Astrocyte of the hippocampus (primary cell): ENCODE data around the gene BIVM.
A peak's percentile ranks its signal among the peaks of the same experiment; 100 is the strongest.

Experiments
- DNase-seq: peaks from one replicate; pipeline ENCODE4 v3.0.0; 2011; ENCODE audit warnings: low read depth, low spot score

Gene BIVM

DNA sequence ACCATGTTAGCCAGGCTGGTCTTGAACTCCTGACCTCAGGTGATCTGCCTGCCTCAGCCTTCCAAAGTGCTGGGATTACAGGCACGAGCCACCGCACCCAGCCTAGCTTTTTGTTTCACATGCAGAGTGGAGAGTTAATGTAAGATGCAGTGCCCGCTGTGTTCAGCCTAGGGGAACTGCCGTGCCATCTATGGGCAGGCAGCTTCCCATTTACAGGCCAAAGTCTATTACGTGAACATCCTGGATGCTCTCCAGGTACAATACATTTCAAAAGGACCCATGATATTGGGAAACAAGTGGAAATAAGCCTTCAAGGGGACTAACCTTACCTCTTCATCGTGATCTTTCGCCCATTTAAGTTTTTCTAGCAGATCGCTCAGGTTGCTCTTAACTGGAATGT is 10.2 kb upstream of the BIVM start:
- DNase-seq, result no peak

- DNase-seq, result no peak
Observed at GRCh38 chr13:102792396-102792795, 6.5 kb upstream of the BIVM start.

DNA sequence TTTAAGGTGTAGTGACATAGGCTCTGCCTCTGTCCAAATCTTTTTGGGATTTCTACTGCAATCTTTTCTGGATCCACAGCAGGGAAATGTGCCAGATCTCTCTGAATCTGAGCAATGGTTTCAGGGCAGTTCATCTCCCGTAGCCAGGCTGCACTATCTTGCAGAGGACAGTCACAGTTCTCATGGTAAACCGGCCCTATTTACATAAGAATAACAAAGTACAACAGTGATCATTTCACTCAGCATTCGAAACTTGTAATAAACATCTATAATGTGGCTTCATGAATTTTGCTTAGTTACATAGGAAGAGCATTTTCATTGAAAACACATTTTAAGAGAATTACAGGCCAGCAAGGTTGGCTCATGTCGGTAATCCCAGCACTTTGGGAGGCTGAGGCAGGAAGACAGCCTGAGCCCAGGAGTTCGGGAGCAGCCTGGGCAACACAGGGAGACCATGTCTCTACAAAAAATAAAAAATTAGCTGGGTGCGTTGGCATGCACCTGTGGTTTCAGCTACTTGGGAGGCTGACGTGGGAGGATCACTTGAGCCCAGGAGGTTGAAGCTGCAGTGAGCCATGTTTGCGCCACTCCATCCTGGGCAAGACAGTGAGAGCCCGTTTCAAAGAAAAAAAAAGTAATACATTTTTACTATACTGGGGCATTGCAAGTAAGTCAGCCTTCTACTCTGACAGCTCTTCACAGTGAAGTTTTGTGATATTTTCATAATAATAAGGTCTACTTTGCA is 5.1 kb upstream of the BIVM start:
- no peak for DNase-seq

GRCh38 chr13:102799426-102800144 is 666 bp downstream of the BIVM start:
- peak; percentile 64 for DNase-seq

DNA sequence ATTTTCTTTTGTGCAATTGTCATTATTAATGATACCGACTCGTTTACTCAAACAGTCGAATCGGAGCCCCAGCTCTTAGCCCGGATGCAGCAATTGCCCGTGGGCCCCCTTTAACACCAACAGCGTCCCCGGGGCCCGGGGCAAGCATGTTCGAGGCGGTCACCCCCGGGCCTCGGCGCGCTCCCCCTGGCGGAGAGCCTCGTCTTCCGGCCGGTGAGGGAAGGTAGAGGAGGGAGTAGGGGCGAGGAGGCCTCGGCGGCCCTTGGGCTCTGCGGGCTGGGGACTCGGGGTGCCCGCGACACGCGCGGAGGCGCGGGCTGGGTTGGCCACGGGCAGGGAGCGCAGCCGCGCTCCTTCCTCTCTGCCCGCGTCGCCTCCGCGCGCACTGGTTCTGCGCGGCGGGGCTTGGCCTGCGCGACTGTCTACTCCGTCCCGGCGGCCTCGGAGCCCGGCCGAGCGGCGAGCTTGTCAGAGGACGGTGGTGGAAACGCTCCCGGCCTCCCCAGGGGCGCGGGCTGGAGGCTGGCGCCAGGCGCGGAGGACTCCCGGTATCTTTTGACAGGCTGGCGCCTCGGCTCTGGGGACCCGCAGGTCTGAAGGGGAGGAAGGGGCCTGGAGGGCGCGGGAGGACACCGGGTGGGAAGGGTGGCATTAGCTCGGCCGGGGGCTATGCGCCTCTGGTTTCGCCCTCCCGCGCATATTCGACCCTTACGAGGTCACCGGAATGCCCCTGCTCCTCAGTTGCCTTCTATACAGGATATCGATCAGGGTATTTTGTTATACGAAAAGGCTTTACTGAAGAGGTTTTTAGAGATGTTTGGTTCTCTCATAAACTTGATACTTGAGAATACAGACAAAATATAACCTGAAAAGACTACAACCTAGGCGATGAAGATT is 1.5 kb downstream of the BIVM start:
- DNase-seq, result peak; percentile 94

- no peak for DNase-seq
Observed at GRCh38 chr13:102805680-102806079, 6.8 kb downstream of the BIVM start.

DNA sequence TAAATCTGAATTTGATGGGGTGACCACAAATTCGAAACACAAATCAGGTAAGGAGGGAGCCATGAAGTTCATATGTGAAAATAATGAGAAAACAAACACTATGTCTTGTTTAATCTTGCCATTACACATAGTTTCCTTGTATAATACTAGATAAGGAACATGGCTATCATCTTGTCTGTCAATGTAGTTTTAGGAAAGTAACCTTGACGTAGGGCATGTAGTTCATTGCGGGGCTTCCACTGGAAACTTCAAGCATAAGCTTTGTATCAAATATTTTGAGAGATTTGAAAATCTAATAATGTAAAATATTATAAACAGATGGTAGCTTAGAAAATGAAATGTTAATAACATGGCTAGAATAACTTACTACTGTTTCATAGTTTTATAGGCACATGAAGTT is 8.8 kb downstream of the BIVM start:
- no peak for DNase-seq

- DNase-seq, result peak; percentile 42
Observed at GRCh38 chr13:102812611-102813287, 13.8 kb downstream of the BIVM start.

DNA sequence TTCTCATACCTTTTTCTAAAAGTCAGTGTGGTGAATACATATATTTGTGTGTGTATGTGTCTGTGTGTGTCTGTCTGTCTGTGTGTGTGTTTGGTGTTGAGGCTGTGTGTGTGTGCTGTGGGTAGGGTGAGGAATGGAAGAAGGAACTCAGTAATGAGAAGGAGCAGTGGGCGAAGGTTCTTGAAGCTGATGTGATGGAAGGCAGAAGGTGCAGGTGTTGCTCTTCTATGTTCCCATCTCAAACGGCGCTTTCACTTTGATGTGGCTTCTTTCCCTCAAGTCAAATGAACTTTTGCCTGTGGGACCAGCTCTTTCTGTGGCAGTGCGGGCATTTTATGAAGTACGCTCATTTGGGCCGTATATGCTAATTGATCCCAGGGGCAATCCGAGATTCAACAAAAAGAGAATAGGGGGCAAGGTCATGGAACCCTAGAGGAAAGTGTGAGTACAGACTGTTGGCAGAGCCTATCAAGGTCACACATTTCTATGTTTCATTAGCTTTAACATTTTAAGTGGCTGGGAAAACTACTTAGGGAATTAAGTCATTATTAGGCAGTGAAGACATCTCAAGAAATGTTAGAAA is 15.2 kb downstream of the BIVM start:
- DNase-seq, result no peak

DNA sequence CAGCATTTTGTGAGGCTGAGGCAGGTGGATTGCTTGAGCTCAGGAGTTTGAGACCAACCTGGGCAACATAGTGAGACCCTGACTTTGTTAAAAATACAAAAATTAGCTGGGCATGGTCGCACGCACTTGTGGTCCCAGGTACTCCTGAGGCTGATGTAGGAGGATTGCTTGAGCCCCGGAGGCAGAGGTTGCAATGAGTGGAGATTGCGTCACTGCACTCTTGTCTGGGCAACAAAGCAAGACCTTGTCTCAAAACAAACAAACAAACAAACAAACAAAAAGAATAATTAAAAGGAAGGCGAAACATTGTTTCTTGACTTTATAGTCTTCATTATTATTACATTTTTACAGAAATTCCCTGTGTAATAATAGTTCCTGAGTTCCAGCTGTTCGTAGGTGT is 15.9 kb downstream of the BIVM start:
- no peak for DNase-seq

- no peak for DNase-seq
Observed at GRCh38 chr13:102815788-102816187, 16.9 kb downstream of the BIVM start.

- DNase-seq, result no peak
Observed at GRCh38 chr13:102816708-102817107, 17.8 kb downstream of the BIVM start.

- peak; percentile 26 for DNase-seq
Observed at GRCh38 chr13:102817241-102817640, 18.3 kb downstream of the BIVM start.

DNA sequence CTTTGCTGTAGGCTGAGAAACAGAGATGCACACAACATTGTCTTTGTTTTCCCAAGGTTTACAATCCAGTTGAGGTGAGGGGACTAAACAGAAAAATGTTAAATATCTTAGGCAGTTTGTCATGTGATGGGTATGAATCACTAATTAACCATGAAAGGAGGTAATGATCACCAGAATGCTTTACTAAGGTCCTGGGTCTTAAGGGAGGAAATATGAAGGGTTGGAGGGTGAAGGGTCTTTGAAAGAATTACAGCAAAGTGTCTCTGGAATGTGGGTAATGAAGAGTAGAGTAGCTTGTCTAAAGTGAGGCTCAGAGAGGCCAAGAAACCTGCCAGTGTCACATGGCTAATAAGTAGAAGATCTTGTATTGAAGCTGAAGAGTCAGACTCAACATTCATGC is 19.0 kb downstream of the BIVM start:
- peak; percentile 45 for DNase-seq

DNA sequence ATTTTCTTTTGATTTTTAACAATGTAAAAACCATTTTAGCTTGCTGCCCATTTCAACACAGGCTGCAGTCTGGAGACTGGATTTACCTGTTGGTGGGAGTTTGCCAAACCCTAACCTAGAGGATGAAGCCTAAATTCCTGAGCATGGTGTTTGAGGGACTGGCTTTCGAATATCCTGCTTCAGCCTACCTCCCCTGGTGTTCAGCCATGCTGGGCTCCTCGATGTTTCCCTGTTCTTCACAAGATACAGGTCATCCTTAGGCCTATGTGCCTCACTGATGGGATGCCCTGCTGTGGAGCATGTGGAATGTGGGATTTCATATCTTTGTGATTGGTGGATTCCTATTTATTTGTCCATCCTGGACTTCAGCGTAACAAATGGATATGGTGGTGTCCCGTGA is 26.5 kb downstream of the BIVM start:
- no peak for DNase-seq

GRCh38 chr13:102825921-102826706 is 27.2 kb downstream of the BIVM start:
- peak; percentile 86 for DNase-seq

GRCh38 chr13:102830646-102831045 is 31.7 kb downstream of the BIVM start:
- DNase-seq, result peak; percentile 14

- DNase-seq, result no peak
Observed at GRCh38 chr13:102836471-102836870, 37.6 kb downstream of the BIVM start.

DNA sequence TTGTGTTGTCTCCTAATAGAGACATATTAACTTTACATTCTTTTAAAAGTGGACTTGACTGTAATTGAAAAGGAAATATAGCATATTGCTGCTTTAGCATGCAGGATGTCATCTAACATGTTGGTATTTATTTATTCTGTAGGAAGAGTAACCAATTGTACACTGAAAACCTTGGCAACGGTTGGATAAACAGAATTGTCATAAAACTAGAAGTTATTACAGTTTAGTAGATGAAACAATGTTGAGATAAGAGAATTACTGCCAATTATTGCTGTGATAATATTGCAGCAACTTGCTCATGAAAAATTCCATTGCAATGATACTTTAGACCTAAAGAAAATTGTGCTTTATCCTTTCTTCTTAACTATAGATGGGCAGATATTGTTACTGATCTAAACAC is 39.4 kb downstream of the BIVM start:
- no peak for DNase-seq

- no peak for DNase-seq
Observed at GRCh38 chr13:102838982-102839381, 40.1 kb downstream of the BIVM start.

GRCh38 chr13:102839462-102839861 is 40.5 kb downstream of the BIVM start:
- peak; percentile 13 for DNase-seq
